Glomerular endothelial cell (primary cell): ENCODE data around the gene DVL3. TPM values are rescaled to one million over a fixed set of nuclear protein-coding genes. Genes with fewer than 3 reads are reported as not detected.
"Not testable (repeated sequence)": the region's sequence is repeated elsewhere in the genome, so short reads cannot be mapped to it uniquely, and the experiment has no call there.

Experiments used
- DNase-seq: peaks from one replicate; pipeline ENCODE4 v3.0.0-alpha.2; 2011; ENCODE audit warnings: low read depth, low spot score; ENCODE audit errors: extremely low read depth
- total RNA-seq: library from RNA; depleted of rRNA; stranded (reverse); fragments of >200 nt; gene quantifications from 2 replicates; pipeline ENCODE4 v1.2.3, GENCODE V29; 2015

Gene DVL3
- total RNA-seq: 42.3 and 47.1 TPM in 2 replicates

- no peak for DNase-seq
Measured at GRCh38 chr3:184154885-184155643, at the start of gene DVL3. Gene DVL3, plus strand, starts transcription at chr3:184155377. Its CDS starts 259 bp downstream, at chr3:184155636.

- DNase-seq: no peak
Measured at GRCh38 chr3:184110316-184110725, 44.9 kb upstream of the DVL3 start.

GRCh38 chr3:184116017-184116416 lies 39.2 kb upstream of the DVL3 start:
- DNase-seq: no peak

GRCh38 chr3:184117636-184118035 lies 37.5 kb upstream of the DVL3 start:
- DNase-seq: no peak

- not testable (repeated sequence) for DNase-seq
Measured at GRCh38 chr3:184121031-184121430, 34.1 kb upstream of the DVL3 start.

- DNase-seq: no peak
Measured at GRCh38 chr3:184126006-184126405, 29.2 kb upstream of the DVL3 start.

- DNase-seq: no peak
Measured at GRCh38 chr3:184129012-184129411, 26.2 kb upstream of the DVL3 start.

GRCh38 chr3:184132945-184133344 lies 22.2 kb upstream of the DVL3 start:
- no peak for DNase-seq

- DNase-seq: no peak
Measured at GRCh38 chr3:184133840-184134745, 21.1 kb upstream of the DVL3 start.

- DNase-seq: no peak
Measured at GRCh38 chr3:184134746-184135148, 20.4 kb upstream of the DVL3 start.

GRCh38 chr3:184135149-184135910 lies 19.8 kb upstream of the DVL3 start, which contains the start of gene EIF2B5:
Gene EIF2B5, plus strand, starts transcription at chr3:184135358. Its CDS starts 28 bp downstream, at chr3:184135386.
- DNase-seq: peak; percentile 68

- no peak for DNase-seq
Measured at GRCh38 chr3:184135911-184136260, 19.3 kb upstream of the DVL3 start.

- no peak for DNase-seq
Measured at GRCh38 chr3:184140436-184140835, 14.7 kb upstream of the DVL3 start.

- DNase-seq: no peak
Measured at GRCh38 chr3:184142199-184142598, 13.0 kb upstream of the DVL3 start.

- no peak for DNase-seq
Measured at GRCh38 chr3:184143327-184143726, 11.8 kb upstream of the DVL3 start.

GRCh38 chr3:184144505-184144904 lies 10.7 kb upstream of the DVL3 start:
- no peak for DNase-seq

GRCh38 chr3:184145111-184145524 lies 10.1 kb upstream of the DVL3 start:
- DNase-seq: no peak

- DNase-seq: no peak
Measured at GRCh38 chr3:184145751-184146270, 9.4 kb upstream of the DVL3 start.

GRCh38 chr3:184148076-184148475 lies 7.1 kb upstream of the DVL3 start:
- no peak for DNase-seq

GRCh38 chr3:184149123-184149522 lies 6.1 kb upstream of the DVL3 start:
- no peak for DNase-seq

GRCh38 chr3:184149770-184150169 lies 5.4 kb upstream of the DVL3 start:
- DNase-seq: not testable (repeated sequence)
